Thoracic aorta (tissue), 2 donors: ENCODE measurements around the gene RSRC1. TPM values are rescaled to one million over a fixed set of nuclear protein-coding genes. Genes with fewer than 3 reads are reported as not detected.
"Not testable (repeated sequence)": the region's sequence is repeated elsewhere in the genome, so short reads cannot be mapped to it uniquely, and the experiment has no call there.

Source experiments
- ATAC-seq: fragments of 150-250 bp; one replicate; pipeline ENCODE4 v1.8.0; 2017; ENCODE audit warnings: low read depth; ENCODE audit not compliant: insufficient number of reproducible peaks, low FRiP score
- DNase-seq: peaks from one replicate; pipeline ENCODE4 v3.0.0-alpha.2; 2020; ENCODE audit warnings: low spot score
- H3K27ac ChIP-seq, 2 donors: fragments of 200-600 bp; sonication (generic); 1 replicate in 1 of 2; 2 replicates in 1 of 2; pipeline ENCODE4 v1.5.1; 2016; ENCODE audit warnings: mild to moderate bottlenecking in 2 of 2, moderate library complexity in 2 of 2
- H3K27me3 ChIP-seq: fragments of 200-600 bp; sonication (generic); replicated peaks from 2 replicates; pipeline ENCODE4 v1.6.0; 2016; ENCODE audit warnings: mild to moderate bottlenecking; ENCODE audit not compliant: insufficient read depth
- H3K36me3 ChIP-seq: fragments of 200-600 bp; sonication (generic); one replicate; pipeline ENCODE4 v1.5.1; 2016
- H3K4me1 ChIP-seq, 2 donors: fragments of 200-600 bp; sonication (generic); 1 replicate in 1 of 2; 2 replicates in 1 of 2; pipeline versions ENCODE4 v1.5.1 to v1.6.0; 2016; ENCODE audit warnings: low read depth in 2 of 2, mild to moderate bottlenecking in 1 of 2; ENCODE audit not compliant: control insufficient read depth in 1 of 2
- H3K4me3 ChIP-seq: fragments of 200-600 bp; sonication (generic); 2 replicates; pipeline ENCODE4 v1.5.1; 2016; ENCODE audit warnings: mild to moderate bottlenecking
- H3K9me3 ChIP-seq: fragments of 200-600 bp; sonication (generic); 2 replicates; pipeline ENCODE4 v1.5.1; 2016
- CTCF ChIP-seq: fragments of 200-600 bp; sonication (generic); IDR thresholded peaks from one replicate; pipeline ENCODE4 v1.5.1; 2019; ENCODE audit warnings: antibody characterized with exemption
- total RNA-seq, 2 donors: library from RNA; depleted of rRNA; stranded (reverse); fragments of >200 nt; gene quantifications; one replicate each; pipeline versions ENCODE4 v1.1.0 to v1.2.3, GENCODE V29; 2016

The RSRC1 gene
- total RNA-seq, 2 donors from 2014 or later: 26.6 to 39.5 TPM

- no peak for TF ChIP-seq CTCF
- H3K4me3 ChIP-seq: no peak overlapping the region
- H3K9me3 ChIP-seq: no peaks in the 10 kb centered on the region
- no peaks in the 10 kb centered on the region for H3K27me3 ChIP-seq
- no peaks in the 10 kb centered on the region for H3K36me3 ChIP-seq
- H3K4me1 ChIP-seq: no peaks in the 10 kb centered on the region
- no peak overlapping the region for H3K27ac ChIP-seq
- no peak for DNase-seq
- ATAC-seq: no peak
These were observed 396.6 kb downstream of the RSRC1 start for GRCh38 chr3:158506456-158506855.

- Histone ChIP-seq H3K9me3 (no peaks in the 10 kb centered on the region), H3K27me3 (no peaks in the 10 kb centered on the region), H3K27ac (no peak overlapping the region), H3K36me3 (no peaks in the 10 kb centered on the region), H3K4me3 (no peak overlapping the region), H3K4me1 (no peaks in the 10 kb centered on the region)
- no peak for TF ChIP-seq CTCF
- ATAC-seq: no peak
- no peak for DNase-seq
These were observed 398.6 kb downstream of the RSRC1 start for GRCh38 chr3:158508481-158508880.

- Histone ChIP-seq H3K4me1 (no peaks in the 10 kb centered on the region), H3K4me3 (no peak overlapping the region), H3K36me3 (no peaks in the 10 kb centered on the region), H3K9me3 (peaks cover 3% of the 10 kb centered on the region), H3K27ac (no peak overlapping the region), H3K27me3 (no peaks in the 10 kb centered on the region)
- ATAC-seq (no peak), DNase-seq (no peak)
- TF ChIP-seq CTCF: no peak
These were observed 400.0 kb downstream of the RSRC1 start for GRCh38 chr3:158509891-158510290.

- not testable (repeated sequence) for H3K36me3 ChIP-seq, ATAC-seq, H3K4me3 ChIP-seq, H3K27me3 ChIP-seq, H3K27ac ChIP-seq, DNase-seq, H3K9me3 ChIP-seq, H3K4me1 ChIP-seq
These were observed 406.8 kb downstream of the RSRC1 start for GRCh38 chr3:158516729-158517128.

- no peak overlapping the region for H3K4me3 ChIP-seq
- DNase-seq (no peak), ATAC-seq (no peak)
- TF ChIP-seq CTCF: no peak
- H3K9me3 ChIP-seq: no peaks in the 10 kb centered on the region
- peaks cover 5 to 8% of the 10 kb centered on the region in 2 donors for H3K4me1 ChIP-seq
- H3K27ac ChIP-seq: no peak overlapping the region
- no peaks in the 10 kb centered on the region for H3K36me3 ChIP-seq
- no peaks in the 10 kb centered on the region for H3K27me3 ChIP-seq
These were observed 409.9 kb downstream of the RSRC1 start for GRCh38 chr3:158519776-158520175.

GRCh38 chr3:158520433-158520832 is 410.5 kb downstream of the RSRC1 start:
- peaks cover 5 to 8% of the 10 kb centered on the region in 2 donors for H3K4me1 ChIP-seq
- H3K36me3 ChIP-seq: no peaks in the 10 kb centered on the region
- DNase-seq: no peak
- no peak overlapping the region for H3K4me3 ChIP-seq
- no peak for TF ChIP-seq CTCF
- H3K27ac ChIP-seq: no peak overlapping the region
- no peaks in the 10 kb centered on the region for H3K9me3 ChIP-seq
- no peak for ATAC-seq
- no peaks in the 10 kb centered on the region for H3K27me3 ChIP-seq
